Inflammatory macrophage (primary cell): ENCODE measurements around the gene GALNT17.

ENCODE experiments used
- DNase-seq, 2 donors: peaks; one replicate each; pipeline ENCODE4 v3.0.0-alpha.2; 2020 to 2022

Gene GALNT17

DNA sequence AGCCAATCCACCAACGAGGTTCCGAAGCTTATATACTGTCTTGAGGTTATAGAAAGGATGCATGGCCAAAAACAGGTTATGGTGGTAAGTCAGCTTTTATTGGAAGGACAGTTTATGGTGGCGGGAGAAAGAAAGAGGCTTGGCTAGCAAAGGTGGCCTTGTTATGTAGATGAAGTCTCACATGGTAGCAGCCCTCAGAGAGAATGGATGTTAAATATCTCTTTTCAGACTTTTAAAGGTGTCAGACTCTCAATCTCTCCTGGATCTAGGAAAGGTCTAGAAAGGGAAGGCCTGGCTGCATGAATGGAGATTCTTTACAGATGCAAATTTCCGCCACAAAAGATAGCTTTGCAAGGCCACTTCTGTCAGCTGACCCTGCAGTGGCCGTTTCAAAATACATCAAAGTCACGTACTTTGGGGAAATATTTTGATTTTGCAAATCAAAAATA is 333.8 kb downstream of the GALNT17 start:
- no peak for DNase-seq

- DNase-seq, result no peak
Observed at GRCh38 chr7:71466448-71467145, 334.7 kb downstream of the GALNT17 start.

DNA sequence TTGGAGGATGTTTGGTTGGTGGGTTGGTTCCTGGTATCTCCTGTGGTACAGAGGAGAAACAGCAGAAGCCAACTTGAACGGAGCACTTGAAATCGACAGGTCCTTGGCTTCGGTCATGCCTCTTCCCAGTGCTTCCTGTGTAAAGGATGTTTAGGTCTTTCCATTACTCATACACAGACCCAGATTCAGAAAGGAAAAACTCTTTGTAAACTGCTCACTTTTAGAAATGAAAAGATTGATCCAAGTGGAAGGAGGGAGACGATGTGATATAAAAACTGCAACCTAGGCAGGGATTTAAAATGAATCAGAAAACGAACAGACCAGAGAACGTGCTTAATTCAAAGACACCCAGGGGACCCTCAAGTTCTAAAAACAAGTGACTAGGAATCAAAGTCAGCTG is 338.4 kb downstream of the GALNT17 start:
- DNase-seq, result no peak

DNA sequence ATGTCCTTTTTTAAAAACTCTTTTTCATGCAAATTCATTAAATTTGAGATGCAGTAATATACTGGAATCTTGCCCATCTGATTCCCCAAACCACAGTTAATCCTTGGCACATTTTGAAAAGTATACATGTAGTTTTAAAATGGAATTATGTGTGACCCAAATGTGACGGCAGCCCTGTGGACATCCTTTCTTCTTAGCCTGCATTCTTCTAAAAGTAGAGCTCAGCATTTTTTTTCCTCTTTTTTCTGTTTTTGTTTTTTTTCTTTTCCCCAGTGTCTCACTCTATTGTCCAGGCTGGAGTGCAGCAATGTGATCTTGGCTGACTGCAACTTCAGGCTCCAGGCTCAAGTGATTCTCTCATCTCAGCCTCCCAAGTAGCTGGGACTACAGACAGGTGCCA is 338.9 kb downstream of the GALNT17 start:
- no peak for DNase-seq

- no peak for DNase-seq
Observed at GRCh38 chr7:71472962-71473361, 341.0 kb downstream of the GALNT17 start.

DNA sequence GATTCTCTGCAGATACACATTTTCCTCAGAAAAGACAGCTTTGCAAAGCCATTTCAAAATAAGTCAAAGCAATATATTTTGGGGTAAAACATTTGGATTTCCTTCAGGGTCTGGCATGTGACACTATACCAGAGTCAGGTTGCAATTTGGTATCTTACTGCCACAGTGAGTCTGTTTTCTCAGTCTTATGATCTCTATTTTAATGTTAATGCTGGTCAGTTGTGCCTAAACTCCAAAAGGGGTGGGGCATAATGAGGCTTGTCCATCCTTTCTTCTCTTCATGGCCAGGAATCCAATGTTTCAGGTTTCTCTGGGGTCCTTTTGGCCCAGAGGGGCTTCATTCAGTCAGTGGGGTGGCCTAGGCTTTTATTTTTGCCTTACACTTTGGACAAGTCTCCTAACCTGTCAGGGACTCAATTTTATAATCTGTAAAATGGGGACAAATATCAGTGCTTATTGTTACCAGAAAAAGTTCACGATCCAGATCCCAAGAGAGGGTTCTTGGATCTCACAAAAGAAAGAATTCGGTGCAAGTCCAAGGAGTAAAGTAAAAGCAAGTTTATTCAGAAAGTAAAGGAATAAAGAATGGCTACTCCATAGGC is 341.5 kb downstream of the GALNT17 start:
- no peak for DNase-seq

- no peak for DNase-seq
Observed at GRCh38 chr7:71477441-71477840, 345.5 kb downstream of the GALNT17 start.

DNA sequence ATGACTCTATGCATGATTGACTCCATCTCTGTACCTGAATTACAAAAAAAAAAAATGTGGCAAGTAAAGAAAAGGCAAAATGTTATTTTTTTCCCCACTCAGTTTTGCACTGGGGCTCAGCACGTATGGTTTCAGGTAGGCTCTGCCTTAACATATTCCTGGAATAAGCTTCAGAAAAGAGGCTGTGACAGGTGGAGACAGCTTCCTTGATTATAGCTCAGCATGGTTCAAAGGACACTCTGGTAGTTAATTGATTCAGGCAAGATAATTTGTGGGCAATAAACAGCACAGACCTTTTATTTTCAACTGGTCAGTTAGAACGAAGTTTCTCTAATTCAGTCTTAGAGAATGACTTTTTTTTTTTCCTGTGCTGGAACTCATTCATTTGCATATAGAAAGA is 347.3 kb downstream of the GALNT17 start:
- DNase-seq, result no peak

- no peak for DNase-seq
Observed at GRCh38 chr7:71480791-71481190, 348.8 kb downstream of the GALNT17 start.

- DNase-seq, result no peak
Observed at GRCh38 chr7:71482284-71482683, 350.3 kb downstream of the GALNT17 start.

DNA sequence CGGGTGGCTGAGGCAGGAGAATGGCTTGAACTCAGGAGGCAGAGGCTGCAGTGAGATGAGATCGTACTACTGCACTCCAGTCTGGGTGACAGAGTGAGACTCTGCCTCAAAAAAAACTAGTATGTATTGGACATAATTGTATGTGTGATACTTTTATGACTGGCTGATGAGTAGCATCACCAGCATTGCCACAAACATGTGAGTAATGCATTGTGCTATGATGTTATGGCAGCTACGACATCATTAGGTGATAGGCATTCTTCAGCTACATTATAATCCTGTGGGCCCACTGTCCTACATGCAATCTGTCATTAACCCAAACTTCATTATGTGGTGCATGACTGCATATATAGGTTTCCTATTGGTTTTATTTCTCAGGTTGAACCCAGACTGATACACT is 352.4 kb downstream of the GALNT17 start:
- no peak for DNase-seq

DNA sequence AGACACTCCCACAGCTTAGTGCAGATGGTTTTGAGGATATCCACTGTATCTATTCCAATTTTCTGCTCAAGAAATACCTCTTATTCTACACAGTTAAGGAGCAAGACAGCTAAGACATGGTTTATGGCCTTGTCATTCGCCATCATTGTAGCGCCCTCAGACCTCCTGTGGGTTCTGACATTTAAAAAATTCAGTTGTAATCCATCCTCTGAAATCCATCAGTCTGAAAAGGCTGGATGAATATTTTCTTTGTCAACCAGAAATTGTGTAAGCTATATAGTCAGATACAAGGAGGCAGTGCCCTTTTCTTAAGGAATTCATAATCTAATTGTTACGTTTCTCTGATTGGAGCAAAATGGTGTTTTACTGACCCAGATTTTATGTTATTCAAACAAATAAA is 353.6 kb downstream of the GALNT17 start:
- no peak for DNase-seq

GRCh38 chr7:71486414-71486813 is 354.5 kb downstream of the GALNT17 start:
- DNase-seq, result no peak

DNA sequence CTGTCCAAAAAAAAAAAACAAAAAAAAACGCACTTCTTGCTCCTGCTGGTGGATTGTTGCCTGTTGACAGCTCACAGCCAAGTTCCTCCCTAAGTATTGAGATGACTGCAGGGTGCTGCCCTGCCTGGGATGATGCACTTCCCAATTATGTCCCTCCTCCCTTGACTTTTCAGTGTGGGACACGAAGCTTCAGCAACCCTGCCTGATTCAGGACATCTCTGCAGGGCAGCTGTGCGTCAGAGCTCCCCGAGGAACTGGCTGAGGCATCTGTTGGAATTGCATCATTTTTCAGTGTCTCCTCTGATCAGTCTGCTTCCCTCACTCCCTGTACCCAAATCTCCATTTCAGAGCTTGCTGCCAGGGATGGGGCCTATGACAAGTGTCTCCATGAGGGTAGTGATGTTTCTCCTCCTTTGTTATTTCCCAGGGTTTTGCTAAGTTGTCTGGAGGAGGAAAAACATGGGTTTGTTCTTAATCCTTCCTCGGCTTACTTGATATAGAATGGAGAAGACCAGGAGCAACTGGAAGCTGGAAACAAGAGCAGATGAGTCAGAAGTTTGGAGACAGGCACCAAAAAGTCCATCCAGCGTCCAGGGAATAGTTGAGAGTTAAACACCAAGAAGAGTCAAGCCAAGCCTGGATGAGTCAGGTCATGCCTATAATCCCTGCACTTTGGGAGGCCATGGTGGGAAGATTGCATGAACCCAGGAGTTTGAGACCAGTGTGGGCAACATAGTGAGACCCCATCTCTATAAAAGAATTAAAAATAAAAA is 355.1 kb downstream of the GALNT17 start:
- no peak for DNase-seq

DNA sequence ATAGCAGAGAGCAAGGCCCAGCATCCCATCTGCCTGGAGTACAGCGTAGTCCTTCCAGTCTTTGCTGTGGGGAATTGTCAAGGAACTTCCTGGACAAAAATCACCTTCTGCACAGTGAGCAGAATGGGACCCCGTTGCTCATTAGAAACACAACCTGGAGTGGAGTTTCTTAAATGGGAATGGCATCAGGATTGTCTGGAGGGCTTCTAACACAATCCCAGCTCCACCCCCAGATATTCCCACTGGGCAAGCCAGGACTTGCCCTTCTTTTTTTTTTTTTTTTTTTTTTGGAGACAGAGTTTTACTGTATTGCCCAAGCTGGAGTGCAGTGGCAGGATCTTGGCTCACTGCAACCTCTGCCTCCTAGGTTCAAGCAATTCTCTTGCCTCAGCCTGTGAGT is 356.4 kb downstream of the GALNT17 start:
- no peak for DNase-seq

DNA sequence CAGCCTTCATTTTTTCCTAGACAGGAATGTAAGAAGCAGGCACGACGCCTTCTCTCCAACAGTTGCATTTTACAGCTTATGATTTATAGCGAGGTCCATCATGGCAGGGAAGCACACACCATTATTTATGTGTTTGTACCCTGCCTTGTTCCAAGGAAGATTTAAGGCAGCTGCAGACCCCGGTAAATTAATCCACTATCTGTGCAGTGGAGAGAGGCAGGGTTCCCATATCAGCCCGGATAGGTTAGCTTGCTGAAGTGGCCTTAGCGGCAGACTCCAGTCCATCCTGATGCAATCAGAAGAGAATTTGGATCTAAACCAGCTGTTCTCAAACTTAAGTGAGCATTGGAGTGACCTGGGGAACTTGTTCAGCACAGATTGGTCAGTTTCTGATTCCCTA is 359.4 kb downstream of the GALNT17 start:
- no peak for DNase-seq

DNA sequence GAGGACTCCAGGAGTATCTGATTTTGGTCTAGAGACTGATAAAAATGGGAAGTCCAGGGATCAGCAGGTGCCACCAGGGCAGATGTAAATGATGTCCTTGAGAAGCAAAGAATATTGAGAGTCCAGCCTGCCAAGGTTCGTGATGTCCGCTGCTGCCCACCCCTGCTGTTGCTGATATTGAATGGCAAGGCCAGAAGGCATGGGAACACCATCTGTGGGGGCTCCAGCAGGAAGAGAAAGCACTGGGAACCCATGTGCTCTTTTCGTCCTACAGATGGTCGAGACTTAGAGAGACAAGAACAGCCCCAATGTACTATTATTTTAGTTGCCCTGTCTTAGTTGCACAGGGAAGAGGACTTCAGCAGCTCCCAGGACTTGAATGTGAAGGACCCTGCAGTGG is 363.9 kb downstream of the GALNT17 start:
- no peak for DNase-seq

GRCh38 chr7:71497256-71497946 is 365.5 kb downstream of the GALNT17 start:
- DNase-seq, result no peak

DNA sequence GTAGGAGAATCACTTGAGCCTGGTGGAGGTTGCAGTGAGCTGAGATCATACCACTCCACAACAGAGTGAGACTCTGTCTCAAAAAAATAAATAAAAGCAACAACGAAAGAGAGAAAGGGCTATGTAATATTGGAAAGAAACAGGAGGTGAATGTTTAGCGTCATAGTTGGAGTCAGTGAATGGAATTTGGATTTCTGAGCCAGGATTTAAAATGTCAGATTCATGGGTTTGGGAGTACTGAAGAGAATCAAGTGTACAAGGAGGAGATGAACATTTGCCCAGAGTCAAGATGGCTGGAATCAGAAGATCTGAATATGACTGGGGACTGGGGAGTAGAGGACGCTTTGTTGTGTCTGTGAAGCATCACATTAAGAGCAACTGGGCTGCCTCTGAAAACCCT is 366.4 kb downstream of the GALNT17 start:
- no peak for DNase-seq

GRCh38 chr7:71504697-71505441 is 372.9 kb downstream of the GALNT17 start:
- DNase-seq, result no peak

DNA sequence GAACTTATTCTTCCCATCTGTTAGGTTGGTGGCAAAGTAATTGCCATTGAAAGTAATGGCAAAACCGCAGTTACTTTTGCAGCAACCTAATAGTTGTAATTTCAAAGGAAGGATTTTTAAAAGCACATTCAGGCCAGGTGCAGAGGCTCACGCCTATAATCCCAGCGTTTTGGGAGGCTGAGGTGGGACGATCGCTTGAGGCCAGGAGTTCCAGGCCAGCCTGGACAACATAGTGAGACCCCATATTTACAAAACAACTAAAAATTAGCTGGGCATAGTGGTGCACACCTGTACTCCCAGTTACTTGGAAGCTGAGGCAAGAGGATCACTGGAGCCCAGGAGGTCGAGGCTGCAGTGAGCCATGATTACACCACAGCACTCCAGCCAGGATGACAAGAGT is 374.9 kb downstream of the GALNT17 start:
- DNase-seq, result no peak
